H1 (cell line): Measurements from ENCODE around the gene MOG. TPM values are rescaled to one million over a fixed set of nuclear protein-coding genes. Genes with fewer than 3 reads are reported as not detected.

Source experiments
- CEBPB ChIP-seq: IDR thresholded peaks from 2 replicates; pipeline ENCODE4 v1.6.1; 2012; ENCODE audit warnings: low read depth, low read length
- CHD7 ChIP-seq: fragments of 300-600 bp; sonication (generic); IDR thresholded peaks from 2 replicates; pipeline ENCODE4 v1.7.1; 2012; ENCODE audit warnings: low read length, moderate library complexity, mild to moderate bottlenecking, inconsistent platforms; ENCODE audit not compliant: insufficient replicate concordance
- CREB1 ChIP-seq: IDR thresholded peaks from 2 replicates; pipeline ENCODE4 v1.6.1; 2012; ENCODE audit warnings: inconsistent platforms
- EZH2 ChIP-seq: fragments of 200-600 bp; sonication (generic); IDR thresholded peaks from 2 replicates; pipeline ENCODE4 v1.7.1; 2012; ENCODE audit warnings: low read depth, mild to moderate bottlenecking, moderate library complexity, low read length, inconsistent platforms; ENCODE audit not compliant: severe bottlenecking
- MAFK ChIP-seq: IDR thresholded peaks from 2 replicates; pipeline ENCODE4 v1.6.1; 2012; ENCODE audit warnings: low read depth, mild to moderate bottlenecking, improper control_type of control experiment, low read length
- NRF1 ChIP-seq: IDR thresholded peaks from 2 replicates; pipeline ENCODE4 v1.6.1; 2011; ENCODE audit warnings: mild to moderate bottlenecking, low read depth, low read length, improper control_type of control experiment
- SIN3A ChIP-seq, 2 experiments: IDR thresholded peaks in 1 of 2; conservative IDR thresholded peaks in 1 of 2; 2 replicates each; pipeline ENCODE4 v1.6.1; 2011 to 2012; ENCODE audit warnings: low read length in 2 of 2, improper control_type of control experiment in 1 of 2, low read depth in 1 of 2, mild to moderate bottlenecking in 1 of 2
- SP4 ChIP-seq: IDR thresholded peaks from 2 replicates; pipeline ENCODE4 v1.6.1; 2012; ENCODE audit warnings: low read length, inconsistent platforms
- SUZ12 ChIP-seq: fragments of 200-600 bp; sonication (generic); IDR thresholded peaks from 2 replicates; pipeline ENCODE4 v1.6.1; 2012; ENCODE audit warnings: mild to moderate bottlenecking, inconsistent platforms, low read length, moderate library complexity, mixed read lengths
- TCF12 ChIP-seq: IDR thresholded peaks from 2 replicates; pipeline ENCODE4 v1.6.1; 2011; ENCODE audit warnings: low read depth, mild to moderate bottlenecking, low read length
- polyA plus RNA-seq, 7 experiments: library from polyadenylated mRNA; depleted of rRNA in 3 of 7; stranded (reverse) in 5 of 7; unstranded in 2 of 7; fragments of >200 nt in 5 of 7; fragments of 200-250 nt in 2 of 7; gene quantifications; 1 replicate in 5 of 7; 2 replicates in 1 of 7; 4 replicates in 1 of 7; pipeline versions ENCODE4 v1.2.1 to v1.2.3, GENCODE V29; 2011 to 2013; ENCODE audit warnings: missing spikeins in 2 of 7, mixed read lengths in 2 of 7
- total RNA-seq: library from RNA; stranded (reverse); fragmentation: NEBNext Ultra II Directional; extraction: Animal tissue kit (Norgen Biotek cat#: 25700); gene quantifications from 2 replicates; pipeline ENCODE4 v1.2.1, GENCODE V29; 2021

Gene MOG
- total and polyA plus RNA-seq, 2 of the 8 experiments (the other 6 are each of a cell fraction or from before 2014, with no cell fraction given) = 0.17 to 0.86 TPM

GRCh38 chr6:29655658-29656057 lies 1.2 kb upstream of the MOG start (continued):
- TF ChIP-seq CHD7 (no peak), SUZ12 (no peak), NRF1 (no peak), EZH2 (no peak), SP4 (no peak), CREB1 (no peak), TCF12 (no peak), SIN3A (conservative IDR thresholded peaks at IDR 0.05 in 1 of 2, IDR thresholded peaks at IDR 0.05 in 1 of 2; ENCODE audit: low read depth in 1 of 2, low read length in 2 of 2) (no peak), MAFK (no peak), CEBPB (no peak)
